ENCODE data around the gene PTPRK.

Gene PTPRK

DNA sequence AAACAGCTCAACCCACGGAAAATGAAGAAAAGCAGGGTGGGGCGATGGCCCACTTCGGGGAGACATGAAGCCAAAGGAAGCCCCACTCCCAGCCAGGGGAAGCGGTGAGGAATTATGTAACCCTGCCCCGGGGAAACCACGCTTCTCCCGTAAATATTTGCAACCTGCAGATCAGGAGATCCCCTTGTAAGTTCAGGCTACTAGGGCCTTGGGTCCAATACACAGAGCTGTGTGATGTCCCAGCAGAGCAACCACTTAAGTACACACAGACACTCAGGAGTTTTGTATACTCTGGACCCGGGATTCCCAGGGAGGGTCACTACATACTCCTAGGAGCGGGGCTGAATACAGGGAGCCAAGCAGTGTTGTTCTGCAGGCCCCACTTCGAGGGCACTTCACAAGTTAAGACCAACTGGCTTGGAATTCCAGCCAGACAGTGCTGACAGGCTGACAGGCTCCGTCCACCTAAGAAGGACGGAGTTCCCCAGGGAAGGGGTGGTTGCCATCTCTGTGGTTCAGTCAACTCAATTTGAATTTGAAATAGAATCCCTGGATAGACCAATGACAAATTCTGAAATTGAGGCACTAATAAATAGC is 318.1 kb downstream of the PTPRK start:
- TF ChIP-seq, protein P1, sequence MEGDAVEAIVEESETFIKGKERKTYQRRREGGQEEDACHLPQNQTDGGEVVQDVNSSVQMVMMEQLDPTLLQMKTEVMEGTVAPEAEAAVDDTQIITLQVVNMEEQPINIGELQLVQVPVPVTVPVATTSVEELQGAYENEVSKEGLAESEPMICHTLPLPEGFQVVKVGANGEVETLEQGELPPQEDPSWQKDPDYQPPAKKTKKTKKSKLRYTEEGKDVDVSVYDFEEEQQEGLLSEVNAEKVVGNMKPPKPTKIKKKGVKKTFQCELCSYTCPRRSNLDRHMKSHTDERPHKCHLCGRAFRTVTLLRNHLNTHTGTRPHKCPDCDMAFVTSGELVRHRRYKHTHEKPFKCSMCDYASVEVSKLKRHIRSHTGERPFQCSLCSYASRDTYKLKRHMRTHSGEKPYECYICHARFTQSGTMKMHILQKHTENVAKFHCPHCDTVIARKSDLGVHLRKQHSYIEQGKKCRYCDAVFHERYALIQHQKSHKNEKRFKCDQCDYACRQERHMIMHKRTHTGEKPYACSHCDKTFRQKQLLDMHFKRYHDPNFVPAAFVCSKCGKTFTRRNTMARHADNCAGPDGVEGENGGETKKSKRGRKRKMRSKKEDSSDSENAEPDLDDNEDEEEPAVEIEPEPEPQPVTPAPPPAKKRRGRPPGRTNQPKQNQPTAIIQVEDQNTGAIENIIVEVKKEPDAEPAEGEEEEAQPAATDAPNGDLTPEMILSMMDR (IDR thresholded peaks at IDR 0.05; ENCODE audit: low read depth, low read length), result no peak
- DNase-seq (ENCODE audit: low read depth in 2 of 2), result no peak
- H3K4me3 ChIP-seq (replicated peaks in 1 of 2; ENCODE audit: low read depth in 2 of 2, low read length in 2 of 2), result no peak overlapping the region

- TF ChIP-seq, protein P1 (IDR thresholded peaks at IDR 0.05; ENCODE audit: low read depth, low read length), result no peak
- DNase-seq (ENCODE audit: low read depth in 2 of 2), result no peak
- no peak overlapping the region for H3K4me3 ChIP-seq (replicated peaks in 1 of 2; ENCODE audit: low read depth in 2 of 2, low read length in 2 of 2)
Measured at GRCh38 chr6:128200789-128201188, 319.6 kb downstream of the PTPRK start.

DNA sequence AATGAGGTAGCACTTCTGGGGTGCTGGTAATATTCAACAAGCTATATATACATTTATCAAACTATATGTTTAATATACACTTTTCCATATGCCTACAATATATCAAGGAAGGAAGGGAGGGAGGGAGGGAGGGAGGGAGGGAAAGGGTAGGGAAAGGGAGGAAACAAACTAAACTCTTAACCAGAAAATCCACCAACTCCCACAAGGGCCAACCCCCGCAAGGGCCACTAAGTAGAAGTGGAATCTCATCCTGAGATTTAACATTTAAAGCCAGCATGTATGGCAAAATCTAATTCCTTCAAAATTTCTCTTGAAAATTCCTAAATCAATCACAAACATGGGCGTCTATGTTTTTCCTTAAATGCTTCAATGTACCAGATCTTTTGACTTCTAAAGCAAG is 320.9 kb downstream of the PTPRK start:
- no peak overlapping the region for H3K4me3 ChIP-seq (replicated peaks in 1 of 2; ENCODE audit: low read depth in 2 of 2, low read length in 2 of 2)
- no peak for DNase-seq (ENCODE audit: low read depth in 2 of 2)
- TF ChIP-seq, protein P1 (IDR thresholded peaks at IDR 0.05; ENCODE audit: low read depth, low read length), result no peak

GRCh38 chr6:128192972-128193371 is 327.4 kb downstream of the PTPRK start:
- TF ChIP-seq, protein P1 (IDR thresholded peaks at IDR 0.05; ENCODE audit: low read depth, low read length), result no peak

DNA sequence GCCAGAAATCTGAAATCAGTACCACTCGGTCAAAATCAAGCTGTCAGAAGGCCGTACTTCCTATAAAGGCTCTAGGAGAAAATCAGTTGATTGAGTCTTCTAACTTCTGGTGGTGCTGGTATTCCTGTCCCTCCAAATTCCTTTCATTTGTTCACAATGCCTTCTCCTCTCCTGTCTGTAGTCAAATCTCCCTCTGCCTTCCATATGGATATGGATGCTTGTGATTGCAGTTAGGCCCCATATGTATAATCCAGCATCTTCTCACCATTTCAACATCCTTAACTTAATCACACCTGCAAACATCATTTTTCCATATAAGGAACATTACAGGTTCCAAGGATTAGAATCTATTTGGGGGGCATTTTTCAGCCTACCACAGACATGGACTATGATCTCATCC is 331.7 kb downstream of the PTPRK start:
- DNase-seq (ENCODE audit: low read depth in 2 of 2), result no peak
- TF ChIP-seq, protein P1 (IDR thresholded peaks at IDR 0.05; ENCODE audit: low read depth, low read length), result no peak
- H3K4me3 ChIP-seq (replicated peaks in 1 of 2; ENCODE audit: low read depth in 2 of 2, low read length in 2 of 2), result no peak overlapping the region

More at GRCh38 chr6:128192972-128193371, 327.4 kb downstream of the PTPRK start:
- DNase-seq (ENCODE audit: low read depth in 2 of 2), result no peak
- no peak overlapping the region for H3K4me3 ChIP-seq (replicated peaks in 1 of 2; ENCODE audit: low read depth in 2 of 2, low read length in 2 of 2)

DNA sequence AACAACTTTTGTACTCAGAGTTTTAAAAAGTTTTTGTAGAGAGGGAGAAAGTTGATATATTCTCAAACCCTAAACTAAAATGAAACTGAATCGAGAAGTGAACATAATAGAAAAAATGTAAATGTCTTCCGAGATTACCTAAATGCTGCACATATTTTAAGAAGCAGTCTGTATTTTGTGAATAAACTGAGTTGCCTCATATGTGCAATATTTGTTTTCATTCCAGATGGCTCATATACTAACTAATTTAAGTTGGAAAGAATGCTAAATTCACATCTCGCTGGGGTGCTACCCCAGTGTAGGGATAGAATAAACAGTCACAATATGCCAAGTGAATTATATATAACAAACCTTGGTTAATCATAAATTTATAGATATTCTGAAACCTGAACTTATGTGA is 333.7 kb downstream of the PTPRK start:
- peak in 1 of 2 donors; percentile 53 for DNase-seq (ENCODE audit: low read depth in 2 of 2)
- TF ChIP-seq, protein P1 (IDR thresholded peaks at IDR 0.05; ENCODE audit: low read depth, low read length), result no peak
- H3K4me3 ChIP-seq (replicated peaks in 1 of 2; ENCODE audit: low read depth in 2 of 2, low read length in 2 of 2), result peak overlapping the region in 1 of 2 donors; percentile 1

Data from cardiac fibroblast (primary cell).